MM.1S (cell line): ENCODE data around the gene GATB.

Experiments
- EZH2 ChIP-seq: fragments of 300-600 bp; sonication (generic); optimal IDR thresholded peaks from 2 replicates; pipeline ENCODE3; 2017; ENCODE audit warnings: low read depth, mild to moderate bottlenecking, antibody characterized with exemption, low read length, mixed read lengths
- TF ChIP-seq, protein P1 (sequence below): fragments of 300-600 bp; sonication (generic); IDR thresholded peaks from 2 replicates; pipeline ENCODE4 v1.5.1; 2016; ENCODE audit warnings: antibody characterized with exemption, low read length, mixed read lengths

DNA sequence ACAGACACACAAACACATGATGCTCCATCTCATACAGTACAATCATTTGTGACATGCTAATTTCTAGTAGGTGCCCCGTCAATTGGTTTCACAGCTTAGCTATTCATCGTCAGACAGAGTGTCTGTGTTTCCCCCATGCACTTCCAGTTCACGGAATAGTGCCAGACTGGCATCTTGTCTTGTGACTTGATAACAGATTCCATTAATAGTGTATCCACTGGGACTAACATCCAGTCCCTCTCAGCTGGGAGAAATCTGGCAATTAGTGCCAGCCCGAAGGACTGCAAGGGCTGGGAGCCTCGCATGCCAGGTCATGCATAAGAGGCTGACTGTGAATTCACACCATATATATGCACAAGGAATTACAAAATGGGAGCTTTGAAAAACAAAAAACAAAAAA, 20.2 kb upstream of the GATB start:
- TF ChIP-seq, protein P1, sequence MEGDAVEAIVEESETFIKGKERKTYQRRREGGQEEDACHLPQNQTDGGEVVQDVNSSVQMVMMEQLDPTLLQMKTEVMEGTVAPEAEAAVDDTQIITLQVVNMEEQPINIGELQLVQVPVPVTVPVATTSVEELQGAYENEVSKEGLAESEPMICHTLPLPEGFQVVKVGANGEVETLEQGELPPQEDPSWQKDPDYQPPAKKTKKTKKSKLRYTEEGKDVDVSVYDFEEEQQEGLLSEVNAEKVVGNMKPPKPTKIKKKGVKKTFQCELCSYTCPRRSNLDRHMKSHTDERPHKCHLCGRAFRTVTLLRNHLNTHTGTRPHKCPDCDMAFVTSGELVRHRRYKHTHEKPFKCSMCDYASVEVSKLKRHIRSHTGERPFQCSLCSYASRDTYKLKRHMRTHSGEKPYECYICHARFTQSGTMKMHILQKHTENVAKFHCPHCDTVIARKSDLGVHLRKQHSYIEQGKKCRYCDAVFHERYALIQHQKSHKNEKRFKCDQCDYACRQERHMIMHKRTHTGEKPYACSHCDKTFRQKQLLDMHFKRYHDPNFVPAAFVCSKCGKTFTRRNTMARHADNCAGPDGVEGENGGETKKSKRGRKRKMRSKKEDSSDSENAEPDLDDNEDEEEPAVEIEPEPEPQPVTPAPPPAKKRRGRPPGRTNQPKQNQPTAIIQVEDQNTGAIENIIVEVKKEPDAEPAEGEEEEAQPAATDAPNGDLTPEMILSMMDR, result no peak
- TF ChIP-seq EZH2, result no peak
